ENCODE measurements around the gene PPFIA4. TPM values are rescaled to one million over a fixed set of nuclear protein-coding genes. Genes with fewer than 3 reads are reported as not detected.

The PPFIA4 gene
- 88.7 and 176 TPM in 2 replicates for total RNA-seq (2011; cell fraction: chromatin; rRNA removed; ENCODE audit: low replicate concordance)
- total RNA-seq (2011; cell fraction: nucleolus; rRNA removed), result 60.7 and 63.9 TPM in 2 replicates
- total RNA-seq (2011; cell fraction: nucleoplasm; rRNA removed), result 62.3 and 64.9 TPM in 2 replicates
- total RNA-seq (2014; rRNA removed) (0.94 and 1.00 TPM in 2 replicates), total RNA-seq (2014; rRNA removed; fragmentation: Illumina TruSeq; extraction: Trizol) (0.22 and 0.36 TPM in 2 replicates), total RNA-seq (2015; rRNA removed; fragmentation: Illumina TruSeq; extraction: Trizol) (0.43 and 0.60 TPM in 2 replicates), total RNA-seq (2021) (1.9 and 2.0 TPM in 2 replicates), polyA plus RNA-seq (2011; rRNA removed) (12.0 and 15.5 TPM in 2 replicates), polyA plus RNA-seq (2014; fragmentation: Illumina TruSeq; extraction: Trizol) (0.69 and 0.70 TPM in 2 replicates), polyA plus RNA-seq (2014; fragmentation: Nextera tagmentation; extraction: Ambion mirVana) (under 1 TPM; 0.07 to 0.08 TPM), polyA plus RNA-seq (2014; rRNA removed) (1.2 and 5.3 TPM in 2 replicates), polyA minus RNA-seq (2011; rRNA and poly(A)+ RNA removed) (5.5 and 9.7 TPM in 2 replicates), Bru-seq, nascent RNA (percentile 45 among the genes with signal in this experiment), BruChase-seq, experiment 1, labeled RNA remaining after a 2-hour chase (percentile 56 among the genes with signal in this experiment), BruChase-seq, experiment 2, labeled RNA remaining after a 6-hour chase (percentile 53 among the genes with signal in this experiment)
- polyA plus RNA-seq (2011; cell fraction: cytosol; rRNA removed), result 4.9 and 6.3 TPM in 2 replicates
- polyA plus RNA-seq (2011; cell fraction: nucleus; rRNA removed), result 133 and 139 TPM in 2 replicates
- polyA plus RNA-seq (2012), result 3.8 and 4.7 TPM in 2 replicates
- 5.2 and 6.8 TPM in 2 replicates for polyA minus RNA-seq (2011; cell fraction: cytosol; rRNA and poly(A)+ RNA removed)
- 32.0 and 45.5 TPM in 2 replicates for polyA minus RNA-seq (2011; cell fraction: nucleus; rRNA and poly(A)+ RNA removed)
- long read RNA-seq, experiment 1, partial matches to known transcripts, result 0 of 1 reads
- long read RNA-seq, experiment 1, other reads (novel, unspliced or antisense), result 1 of 1 reads
- long read RNA-seq, experiment 2, partial matches to known transcripts, result 0 of 2 reads
- long read RNA-seq, experiment 2, other reads (novel, unspliced or antisense), result 2 of 2 reads
- long read RNA-seq, experiment 3, result 0 reads

GRCh38 chr1:203026031-203026665 is at the start of gene PPFIA4:
TSS of gene PPFIA4 (plus strand) at chr1:203026491. CDS start at chr1:203039009, 12,518 bp downstream.
- intact Hi-C loops (cut with micrococcal nuclease) (no loop called here), in situ Hi-C loops (cut with MboI) (no loop called here)
- ChIA-PET POLR2A (interaction anchor here (0.5 to 4.5 kb wide), 12 partner anchors 9 to 1206 kb away, joined by 3 to 22 read pairs (median 4); partner anchors contain the start of gene TMEM183A), CTCF (ENCODE audit: low intra/inter-chr PET ratio) (no interaction called here)
- Histone ChIP-seq H3K4me2 (ENCODE audit: insufficient read depth, low read length) (peak within 1 kb of the TSS; percentile 97), H3K4me1 (replicated peaks in 1 of 2; ENCODE audit: control insufficient read depth in 2 of 2, insufficient read depth in 2 of 2, low read length in 2 of 2) (peaks cover 11 to 27% of the 10 kb centered on the region in 2 experiments; a peak in 4 of 5 replicates), H3K36me3 (ENCODE audit: control insufficient read depth, insufficient read depth, low read length) (peaks cover 43% of the 10 kb centered on the region), H3K27me3 (ENCODE audit: control insufficient read depth in 2 of 2, insufficient read depth in 2 of 2, low read length in 2 of 2) (no peaks in the 10 kb centered on the region), H3K9me1 (ENCODE audit: control insufficient read depth, insufficient read depth, low read length) (no peaks in the 10 kb centered on the region), H3K79me2 (ENCODE audit: control insufficient read depth, insufficient read depth, low read length) (no peaks in the 10 kb centered on the region), H3K9me3 (replicated peaks; ENCODE audit: control insufficient read depth, insufficient read depth, low read depth, low read length) (no peaks in the 10 kb centered on the region), H3K9ac (ENCODE audit: insufficient read depth in 1 of 2, low read depth in 2 of 2, low read length in 2 of 2) (peak within 1 kb of the TSS; percentile 67 to 93), H4K20me1 (replicated peaks; ENCODE audit: control insufficient read depth, insufficient read depth, low read length) (no peaks in the 10 kb centered on the region), H2AFZ (ENCODE audit: low read depth, low read length) (peak within 1 kb of the TSS; percentile 99), H3K27ac (ENCODE audit: extremely low read depth, low read depth, low read length) (peak within 1 kb of the TSS; percentile 72), H3K4me3 (peak within 1 kb of the TSS; percentile 53)
- WGBS (ENCODE audit: insufficient coverage, low coverage, missing lambda C conversion rate), result 16% methylated on average over 32 of the region's 52 CpGs
- peak; percentile 95 to 100 (median 100) for DNase-seq (ENCODE audit: extremely low read depth in 1 of 4, low spot score in 3 of 4)
- FAIRE-seq, result peak; percentile 59
- ATAC-seq, result peak; percentile 96
- no TSS peak for BruUV-seq (replicated peaks)
- 0 out of 2 replicates have a peak, but pooled peaks have one; percentile 27 for TF ChIP-seq ZNF507 (tag; conservative IDR thresholded peaks at IDR 0.05)
- TF ChIP-seq SAFB (IDR thresholded peaks at IDR 0.05; ENCODE audit: borderline replicate concordance, low read depth, low read length), result no peak
- TF ChIP-seq TRIM24 (IDR thresholded peaks at IDR 0.05), result 0 out of 4 replicates have a peak, but pooled peaks have one; percentile 42 to 43
- no peak for TF ChIP-seq RBBP5 (IDR thresholded peaks at IDR 0.05; ENCODE audit: borderline replicate concordance, insufficient read depth, low read length, poor library complexity, severe bottlenecking)
- no peak for TF ChIP-seq NFIX (CRISPR knock-in tag; IDR thresholded peaks at IDR 0.05; ENCODE audit: low read depth)
- 0 out of 4 replicates have a peak, but pooled peaks of 1 of the 2 experiments have one; percentile 16 for TF ChIP-seq HDAC1 (IDR thresholded peaks at IDR 0.05)
- TF ChIP-seq MEF2A (IDR thresholded peaks at IDR 0.05; ENCODE audit: control insufficient read depth, low read depth, low read length), result no peak
- peak; percentile 53; the same call in 1 of the 2 replicates for TF ChIP-seq GABPA (tag; conservative IDR thresholded peaks at IDR 0.05; ENCODE audit: low read depth)
- no peak for TF ChIP-seq E4F1 (CRISPR knock-in tag; IDR thresholded peaks at IDR 0.05; ENCODE audit: borderline replicate concordance)
- TF ChIP-seq HES1 (IDR thresholded peaks at IDR 0.05; ENCODE audit: low read depth), result no peak
